H1 (cell line): ENCODE measurements around the gene CLASP2. TPM values are rescaled to one million over a fixed set of nuclear protein-coding genes. Genes with fewer than 3 reads are reported as not detected.

Experiments used
- CTCF ChIA-PET: fragments of 300-600 bp; sonication (Branson Sonifier 250); formaldehyde crosslinking; loops from one replicate; lab custom pipeline; 2021; ENCODE audit not compliant: partially characterized antibody; lab: Charles Lee
- POLR2A ChIA-PET: fragments of 300-600 bp; sonication (Branson Sonifier 250); formaldehyde crosslinking; loops from one replicate; lab custom pipeline; 2021; ENCODE audit warnings: inconsistent platforms; ENCODE audit not compliant: partially characterized antibody; lab: Charles Lee
- DNase-seq, 2 experiments: peaks; one replicate each; pipeline versions ENCODE4 v3.0.0 to v3.0.0-alpha.2; 2010 to 2022; ENCODE audit warnings: low spot score in 2 of 2, low read depth in 1 of 2, mixed read lengths in 1 of 2
- FAIRE-seq: peaks from 2 replicates; lab custom pipeline; 2011; peaks lifted over from hg19 to GRCh38; lab: Jason Lieb, UNC
- H2AFZ ChIP-seq: 2 replicates; pipeline ENCODE4 v1.8.1; 2012; ENCODE audit warnings: low read length, inconsistent platforms
- H2AK5ac ChIP-seq: 2 replicates; pipeline ENCODE4 v1.6.1; 2013; ENCODE audit warnings: low read depth, low read length
- H2BK120ac ChIP-seq: replicated peaks from 2 replicates; pipeline ENCODE3; 2013; ENCODE audit warnings: low read depth, low read length, inconsistent platforms
- H2BK12ac ChIP-seq: 2 replicates; pipeline ENCODE4 v1.6.1; 2013; ENCODE audit warnings: low read depth, low read length
- H2BK15ac ChIP-seq: 2 replicates; pipeline ENCODE4 v1.6.1; 2013; ENCODE audit warnings: low read length
- H2BK20ac ChIP-seq: 2 replicates; pipeline ENCODE4 v1.6.1; 2013; ENCODE audit warnings: low read length
- H2BK5ac ChIP-seq: 2 replicates; pipeline ENCODE4 v1.6.1; 2013; ENCODE audit warnings: low read depth, low read length
- H3K14ac ChIP-seq: 2 replicates; pipeline ENCODE4 v1.6.1; 2013; ENCODE audit warnings: inconsistent platforms; ENCODE audit not compliant: insufficient read length
- H3K18ac ChIP-seq: 2 replicates; pipeline ENCODE4 v1.6.1; 2013; ENCODE audit warnings: low read length; ENCODE audit errors: extremely low read depth
- H3K23ac ChIP-seq: 2 replicates; pipeline ENCODE4 v1.6.1; 2013; ENCODE audit warnings: inconsistent platforms; ENCODE audit not compliant: insufficient read length
- H3K23me2 ChIP-seq: 2 replicates; pipeline ENCODE4 v1.6.1; 2013; ENCODE audit warnings: low read depth, low read length
- H3K27ac ChIP-seq: 2 replicates; pipeline ENCODE4 v1.6.1; 2011; ENCODE audit warnings: low read depth, low read length, inconsistent platforms
- H3K27me3 ChIP-seq, 4 experiments: replicated peaks in 1 of 4; 1 replicate in 1 of 4; 2 replicates in 3 of 4; pipeline versions ENCODE4 v1.6.1 to v1.8.1; 2011 to 2013; ENCODE audit warnings: low read length in 3 of 4, mild to moderate bottlenecking in 3 of 4, inconsistent platforms in 2 of 4, mixed read lengths in 2 of 4, moderate library complexity in 1 of 4; ENCODE audit not compliant: control insufficient read depth in 3 of 4, insufficient read depth in 3 of 4; ENCODE audit errors: extremely low read depth in 1 of 4
- H3K36me3 ChIP-seq, 4 experiments: 2 replicates each; pipeline versions ENCODE4 v1.6.1 to v1.8.1; 2011 to 2013; ENCODE audit warnings: mild to moderate bottlenecking in 4 of 4, low read length in 3 of 4, moderate library complexity in 2 of 4, control low read depth in 1 of 4, inconsistent platforms in 1 of 4; ENCODE audit not compliant: insufficient read depth in 4 of 4, control insufficient read depth in 2 of 4
- H3K4ac ChIP-seq: replicated peaks from 2 replicates; pipeline ENCODE3; 2013; ENCODE audit warnings: low read length, low read depth, mixed read lengths, inconsistent platforms; ENCODE audit not compliant: insufficient read length
- H3K4me1 ChIP-seq, 4 experiments: replicated peaks in 1 of 4; 1 replicate in 1 of 4; 2 replicates in 3 of 4; pipeline versions ENCODE4 v1.6.1 to v1.8.1; 2011 to 2013; ENCODE audit warnings: low read length in 3 of 4, inconsistent platforms in 2 of 4, mixed read lengths in 1 of 4; ENCODE audit not compliant: insufficient read depth in 4 of 4, control insufficient read depth in 3 of 4
- H3K4me2 ChIP-seq, 2 experiments: 2 replicates each; pipeline versions ENCODE4 v1.6.1 to v1.8.1; 2011 to 2013; ENCODE audit warnings: low read depth in 2 of 2, low read length in 2 of 2, control low read depth in 1 of 2, inconsistent platforms in 1 of 2, mild to moderate bottlenecking in 1 of 2; ENCODE audit not compliant: insufficient read depth in 1 of 2
- H3K4me3 ChIP-seq, 4 experiments: fragments of 200-600, 300-600 bp in 1 of 4; sonication (generic), shearing (Covaris generic), sonication (Bioruptor Twin) in 1 of 4; 2 replicates each; pipeline versions ENCODE4 v1.5.1 to v1.8.1; 2011 to 2016; ENCODE audit warnings: low read length in 4 of 4, low read depth in 3 of 4, control low read depth in 2 of 4, inconsistent platforms in 2 of 4, mild to moderate bottlenecking in 2 of 4, mixed read lengths in 1 of 4, moderate library complexity in 1 of 4; ENCODE audit not compliant: insufficient read depth in 2 of 4; ENCODE audit errors: extremely low read depth in 1 of 4
- H3K56ac ChIP-seq: replicated peaks from 2 replicates; pipeline ENCODE3; 2013; ENCODE audit warnings: low read depth, mild to moderate bottlenecking, mixed read lengths, low read length, inconsistent platforms; ENCODE audit not compliant: insufficient read length
- H3K79me1 ChIP-seq: 2 replicates; pipeline ENCODE4 v1.6.1; 2013; ENCODE audit warnings: low read depth, low read length, control low read depth
- H3K79me2 ChIP-seq, 2 experiments: 2 replicates each; pipeline versions ENCODE4 v1.6.1 to v1.8.1; 2012 to 2013; ENCODE audit warnings: low read length in 2 of 2, mild to moderate bottlenecking in 2 of 2, inconsistent platforms in 1 of 2; ENCODE audit not compliant: insufficient read depth in 2 of 2, control insufficient read depth in 1 of 2
- H3K9ac ChIP-seq, 4 experiments: replicated peaks in 1 of 4; 1 replicate in 1 of 4; 2 replicates in 3 of 4; pipeline versions ENCODE4 v1.6.1 to v1.8.1; 2011 to 2013; ENCODE audit warnings: low read depth in 3 of 4, low read length in 3 of 4, control low read depth in 2 of 4, mild to moderate bottlenecking in 2 of 4, moderate library complexity in 2 of 4, inconsistent platforms in 1 of 4; ENCODE audit errors: extremely low read depth in 1 of 4
- H3K9me3 ChIP-seq, 2 experiments: 2 replicates each; pipeline versions ENCODE4 v1.6.1 to v1.8.1; 2012 to 2013; ENCODE audit warnings: mild to moderate bottlenecking in 2 of 2, moderate library complexity in 2 of 2, control low read depth in 1 of 2, inconsistent platforms in 1 of 2, low read depth in 1 of 2, low read length in 1 of 2, mixed read lengths in 1 of 2; ENCODE audit not compliant: insufficient read depth in 2 of 2
- H4K20me1 ChIP-seq, 2 experiments: replicated peaks in 1 of 2; 2 replicates each; pipeline versions ENCODE3 to v1.8.1; 2011 to 2013; ENCODE audit warnings: inconsistent platforms in 2 of 2, low read length in 2 of 2, mild to moderate bottlenecking in 1 of 2; ENCODE audit not compliant: insufficient read depth in 2 of 2, control insufficient read depth in 1 of 2
- H4K5ac ChIP-seq: 2 replicates; pipeline ENCODE4 v1.6.1; 2013; ENCODE audit warnings: low read length, low read depth, mixed read lengths, inconsistent platforms; ENCODE audit not compliant: insufficient read length
- H4K8ac ChIP-seq: 2 replicates; pipeline ENCODE4 v1.8.0; 2013; ENCODE audit warnings: mild to moderate bottlenecking, moderate library complexity, low read length, inconsistent platforms; ENCODE audit not compliant: insufficient read depth; ENCODE audit errors: extremely low read depth
- H4K91ac ChIP-seq: replicated peaks from 2 replicates; pipeline ENCODE3; 2013; ENCODE audit warnings: low read length, mixed read lengths, inconsistent platforms; ENCODE audit not compliant: insufficient read length
- CEBPB ChIP-seq: IDR thresholded peaks from 2 replicates; pipeline ENCODE4 v1.6.1; 2012; ENCODE audit warnings: low read depth, low read length
- KDM5A ChIP-seq: fragments of 200-600 bp; IDR thresholded peaks from 2 replicates; pipeline ENCODE4 v1.7.1; 2012; ENCODE audit warnings: mild to moderate bottlenecking, low read length, inconsistent platforms, mixed read lengths
- WGBS, 2 experiments: shearing (Covaris generic) in 1 of 2; methylation state at CpG; one replicate each; pipeline versions ENCODE4 v1.1.6 to v1.1.7; 2013 to 2015; ENCODE audit warnings: low lambda C conversion rate in 2 of 2, mixed read lengths in 2 of 2, inconsistent platforms in 1 of 2, low coverage in 1 of 2, missing lambda C conversion rate in 1 of 2; ENCODE audit not compliant: insufficient replicate concordance in 2 of 2, insufficient coverage in 1 of 2, insufficient read length in 1 of 2; ENCODE audit errors: extremely low coverage in 1 of 2, missing lambda C conversion rate in 1 of 2; 5-methylcytosine and 5-hydroxymethylcytosine counted together
- polyA plus RNA-seq, 7 experiments: library from polyadenylated mRNA; depleted of rRNA in 3 of 7; stranded (reverse) in 5 of 7; unstranded in 2 of 7; fragments of >200 nt in 5 of 7; fragments of 200-250 nt in 2 of 7; gene quantifications; 1 replicate in 5 of 7; 2 replicates in 1 of 7; 4 replicates in 1 of 7; pipeline versions ENCODE4 v1.2.1 to v1.2.3, GENCODE V29; 2011 to 2013; ENCODE audit warnings: missing spikeins in 2 of 7, mixed read lengths in 2 of 7
- total RNA-seq: library from RNA; stranded (reverse); fragmentation: NEBNext Ultra II Directional; extraction: Animal tissue kit (Norgen Biotek cat#: 25700); gene quantifications from 2 replicates; pipeline ENCODE4 v1.2.1, GENCODE V29; 2021
- TF ChIP-seq, protein P1 (sequence below): IDR thresholded peaks from 2 replicates; pipeline ENCODE4 v1.6.1; 2012; ENCODE audit warnings: inconsistent platforms
- TF ChIP-seq, protein P2 (sequence below): IDR thresholded peaks from 2 replicates; pipeline ENCODE4 v1.6.1; 2012; ENCODE audit warnings: low read length, inconsistent platforms

CLASP2 gene
- total and polyA plus RNA-seq, 2 of the 8 experiments (the other 6 are each of a cell fraction or from before 2014, with no cell fraction given) = 21.7 to 58.0 TPM

DNA sequence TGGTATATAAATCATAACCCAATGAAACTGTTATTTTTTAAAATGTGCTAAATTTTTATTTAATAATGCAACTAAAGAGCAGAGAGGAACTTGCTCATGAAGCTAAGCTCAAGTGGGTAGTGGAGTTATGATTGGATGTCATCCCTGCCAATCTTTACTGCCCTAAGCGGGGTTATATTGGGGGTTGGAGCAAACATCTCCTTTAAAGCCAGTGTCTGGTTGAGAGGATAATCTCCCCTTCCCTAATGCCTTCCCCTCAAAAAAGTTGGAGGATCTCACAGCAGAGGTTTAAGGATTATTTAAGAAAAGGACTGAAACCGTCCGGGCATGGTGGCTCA, 32.1 kb upstream of the CLASP2 start:
- no peaks in the 10 kb centered on the region; a peak in 1 of 8 replicates for H3K36me3 ChIP-seq
- H4K20me1 ChIP-seq = no peaks in the 10 kb centered on the region
- WGBS, 2 experiments = 98% methylated on average over 3 of the region's 3 CpGs; no CpG with 5 or more reads in 1 of the 2 experiments
- DNase-seq (no peak), FAIRE-seq (peak; percentile 13)
- H2BK12ac ChIP-seq = no peak overlapping the region
- no peak overlapping the region for H4K8ac ChIP-seq
- H3K9me3 ChIP-seq = peaks cover 18 to 19% of the 10 kb centered on the region in 2 experiments
- H2AFZ ChIP-seq = no peak overlapping the region
- H2BK15ac ChIP-seq = no peak overlapping the region
- no peaks in the 10 kb centered on the region for H3K79me2 ChIP-seq
- no peak overlapping the region for H3K27ac ChIP-seq
- no peak overlapping the region for H2BK5ac ChIP-seq
- no peak overlapping the region for H3K4ac ChIP-seq
- ChIA-PET POLR2A (no interaction called here), CTCF (no interaction called here)
- H3K18ac ChIP-seq = no peak overlapping the region
- no peaks in the 10 kb centered on the region for H3K4me1 ChIP-seq
- H3K79me1 ChIP-seq = no peaks in the 10 kb centered on the region
- TF ChIP-seq CEBPB (no peak), KDM5A (no peak)
- TF ChIP-seq, protein P1, sequence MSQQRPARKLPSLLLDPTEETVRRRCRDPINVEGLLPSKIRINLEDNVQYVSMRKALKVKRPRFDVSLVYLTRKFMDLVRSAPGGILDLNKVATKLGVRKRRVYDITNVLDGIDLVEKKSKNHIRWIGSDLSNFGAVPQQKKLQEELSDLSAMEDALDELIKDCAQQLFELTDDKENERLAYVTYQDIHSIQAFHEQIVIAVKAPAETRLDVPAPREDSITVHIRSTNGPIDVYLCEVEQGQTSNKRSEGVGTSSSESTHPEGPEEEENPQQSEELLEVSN = no peak
- TF ChIP-seq, protein P2, sequence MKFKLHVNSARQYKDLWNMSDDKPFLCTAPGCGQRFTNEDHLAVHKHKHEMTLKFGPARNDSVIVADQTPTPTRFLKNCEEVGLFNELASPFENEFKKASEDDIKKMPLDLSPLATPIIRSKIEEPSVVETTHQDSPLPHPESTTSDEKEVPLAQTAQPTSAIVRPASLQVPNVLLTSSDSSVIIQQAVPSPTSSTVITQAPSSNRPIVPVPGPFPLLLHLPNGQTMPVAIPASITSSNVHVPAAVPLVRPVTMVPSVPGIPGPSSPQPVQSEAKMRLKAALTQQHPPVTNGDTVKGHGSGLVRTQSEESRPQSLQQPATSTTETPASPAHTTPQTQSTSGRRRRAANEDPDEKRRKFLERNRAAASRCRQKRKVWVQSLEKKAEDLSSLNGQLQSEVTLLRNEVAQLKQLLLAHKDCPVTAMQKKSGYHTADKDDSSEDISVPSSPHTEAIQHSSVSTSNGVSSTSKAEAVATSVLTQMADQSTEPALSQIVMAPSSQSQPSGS = no peak
- H2BK120ac ChIP-seq = no peak overlapping the region
- no peak overlapping the region for H3K4me2 ChIP-seq
- no peak overlapping the region for H3K9ac ChIP-seq
- H3K4me3 ChIP-seq = no peak overlapping the region
- no peak overlapping the region for H4K5ac ChIP-seq
- no peak overlapping the region for H3K56ac ChIP-seq
- no peaks in the 10 kb centered on the region for H3K23me2 ChIP-seq
- H3K27me3 ChIP-seq = no peaks in the 10 kb centered on the region
- H3K14ac ChIP-seq = no peak overlapping the region
- H2BK20ac ChIP-seq = no peak overlapping the region
- no peak overlapping the region for H3K23ac ChIP-seq
- H4K91ac ChIP-seq = no peak overlapping the region
- no peak overlapping the region for H2AK5ac ChIP-seq
